Activated CD4-positive, CD25-positive, alpha-beta regulatory T cell treated with anti-CD3 and anti-CD28 coated beads, Interleukin-2, amount 50 U/mL, for 24 hours (primary cell): Measurements from ENCODE around the gene OR1S1.
"Not testable (repeated sequence)": the region's sequence is repeated elsewhere in the genome, so short reads cannot be mapped to it uniquely, and the experiment has no call there.

ENCODE experiments used
- ATAC-seq, 2 donors: fragments of 150-1000 bp; cut with Tn5 transposase; one replicate each; pipeline ENCODE4 v1.10.0; 2021; ENCODE audit warnings: mild to moderate bottlenecking in 1 of 2, moderate library complexity in 1 of 2

The OR1S1 gene

GRCh38 chr11:58212420-58212819 lies at the start of gene OR1S1:
Gene OR1S1 (plus strand): TSS chr11:58212720.
- not testable (repeated sequence) for ATAC-seq

GRCh38 chr11:58164389-58164788 lies 48.1 kb upstream of the OR1S1 start:
- ATAC-seq: no peak

GRCh38 chr11:58164990-58165389 lies 47.5 kb upstream of the OR1S1 start:
- no peak for ATAC-seq

- no peak for ATAC-seq
Measured at GRCh38 chr11:58165504-58166106, 46.9 kb upstream of the OR1S1 start.

GRCh38 chr11:58177409-58178054 lies 35.0 kb upstream of the OR1S1 start:
- no peak for ATAC-seq

- ATAC-seq: no peak
Measured at GRCh38 chr11:58178444-58178843, 34.1 kb upstream of the OR1S1 start.

GRCh38 chr11:58179648-58180047 lies 32.9 kb upstream of the OR1S1 start:
- ATAC-seq: no peak

GRCh38 chr11:58186938-58187337 lies 25.6 kb upstream of the OR1S1 start:
- ATAC-seq: no peak

- ATAC-seq: no peak
Measured at GRCh38 chr11:58188770-58189169, 23.8 kb upstream of the OR1S1 start, which contains the start of gene OR9Q2. Gene OR9Q2 (plus strand): TSS chr11:58189070. CDS start chr11:58190491, 1,421 bp downstream.

GRCh38 chr11:58192229-58192628 lies 20.3 kb upstream of the OR1S1 start:
- ATAC-seq: no peak

- no peak for ATAC-seq
Measured at GRCh38 chr11:58193391-58193790, 19.1 kb upstream of the OR1S1 start.

- no peak for ATAC-seq
Measured at GRCh38 chr11:58195939-58196338, 16.6 kb upstream of the OR1S1 start.

GRCh38 chr11:58199271-58199670 lies 13.2 kb upstream of the OR1S1 start:
- no peak for ATAC-seq

GRCh38 chr11:58204042-58204441 lies 8.5 kb upstream of the OR1S1 start, which contains the start of gene OR1S2:
Gene OR1S2 (minus strand): TSS chr11:58204142. CDS start chr11:58204142, 0 bp downstream.
- no peak for ATAC-seq

- no peak for ATAC-seq
Measured at GRCh38 chr11:58216476-58216875, 4.0 kb downstream of the OR1S1 start.

- no peak for ATAC-seq
Measured at GRCh38 chr11:58222721-58223120, 10.2 kb downstream of the OR1S1 start.

GRCh38 chr11:58227956-58228615 lies 15.6 kb downstream of the OR1S1 start:
- ATAC-seq: no peak

- no peak for ATAC-seq
Measured at GRCh38 chr11:58243954-58244353, 31.4 kb downstream of the OR1S1 start.

GRCh38 chr11:58254936-58255335 lies 42.4 kb downstream of the OR1S1 start:
- ATAC-seq: no peak

- no peak for ATAC-seq
Measured at GRCh38 chr11:58259983-58260382, 47.5 kb downstream of the OR1S1 start.
